ENCODE data around the gene METTL16. TPM values are rescaled to one million over a fixed set of nuclear protein-coding genes. Genes with fewer than 3 reads are reported as not detected.

Gene METTL16
- total RNA-seq, 1 donor from 2014 or later: 15.1 TPM

GRCh38 chr17:2385240-2386210 is 126.2 kb downstream of the METTL16 start:
- DNase-seq (ENCODE audit: low spot score in 2 of 2) (no peak), FAIRE-seq (no peak)

GRCh38 chr17:2384439-2385127 is 127.1 kb downstream of the METTL16 start:
- DNase-seq (ENCODE audit: low spot score in 2 of 2) (no peak), FAIRE-seq (no peak)

GRCh38 chr17:2383628-2384167 is 128.0 kb downstream of the METTL16 start:
- no peak for FAIRE-seq

GRCh38 chr17:2380950-2381649 is 130.6 kb downstream of the METTL16 start:
- DNase-seq (ENCODE audit: low spot score in 2 of 2) (no peak), FAIRE-seq (no peak)

More at GRCh38 chr17:2383628-2384167, 128.0 kb downstream of the METTL16 start:
- no peak for DNase-seq (ENCODE audit: low spot score in 2 of 2)

GRCh38 chr17:2380226-2380922 is 131.3 kb downstream of the METTL16 start:
- FAIRE-seq: no peak
- no peak for DNase-seq (ENCODE audit: low spot score in 2 of 2)

- DNase-seq (ENCODE audit: low spot score in 2 of 2) (no peak), FAIRE-seq (no peak)
Observed at GRCh38 chr17:2379489-2380225, 132.0 kb downstream of the METTL16 start.

- no peak for DNase-seq (ENCODE audit: low spot score in 2 of 2)
- no peak for FAIRE-seq
Observed at GRCh38 chr17:2378905-2379304, 132.8 kb downstream of the METTL16 start.

GRCh38 chr17:2377659-2378058 is 134.0 kb downstream of the METTL16 start:
- DNase-seq (ENCODE audit: low spot score in 2 of 2) (no peak), FAIRE-seq (no peak)

GRCh38 chr17:2376107-2376506 is 135.6 kb downstream of the METTL16 start:
- DNase-seq (ENCODE audit: low spot score in 2 of 2): no peak
- FAIRE-seq: no peak

- FAIRE-seq (no peak), DNase-seq (ENCODE audit: low spot score in 2 of 2) (no peak)
Observed at GRCh38 chr17:2375406-2375805, 136.3 kb downstream of the METTL16 start.

- DNase-seq (ENCODE audit: low spot score in 2 of 2): no peak
- FAIRE-seq: no peak
Observed at GRCh38 chr17:2374549-2375285, 137.0 kb downstream of the METTL16 start.

- FAIRE-seq: no peak
- no peak for DNase-seq (ENCODE audit: low spot score in 2 of 2)
Observed at GRCh38 chr17:2373179-2373578, 138.5 kb downstream of the METTL16 start.

- DNase-seq (ENCODE audit: low spot score in 2 of 2) (no peak), FAIRE-seq (no peak)
Observed at GRCh38 chr17:2372681-2373080, 139.0 kb downstream of the METTL16 start.

- DNase-seq (ENCODE audit: low spot score in 2 of 2) (no peak), FAIRE-seq (no peak)
Observed at GRCh38 chr17:2372180-2372579, 139.5 kb downstream of the METTL16 start.

- FAIRE-seq (no peak), DNase-seq (ENCODE audit: low spot score in 2 of 2) (no peak)
Observed at GRCh38 chr17:2371183-2372130, 140.2 kb downstream of the METTL16 start.

- FAIRE-seq (no peak), DNase-seq (ENCODE audit: low spot score in 2 of 2) (no peak)
Observed at GRCh38 chr17:2370211-2370589, 141.5 kb downstream of the METTL16 start.

GRCh38 chr17:2369551-2370210 is 142.0 kb downstream of the METTL16 start:
- DNase-seq (ENCODE audit: low spot score in 2 of 2): no peak
- no peak for FAIRE-seq

Measured in frontal cortex (tissue), 4 donors.